Thyroid gland (tissue), 4 donors: Measurements from ENCODE around the gene BTBD8.
"Not testable (repeated sequence)": the region's sequence is repeated elsewhere in the genome, so short reads cannot be mapped to it uniquely, and the experiment has no call there.

ENCODE experiments used
- POLR2A ChIP-seq, 2 donors: fragments of 450-650 bp; IDR thresholded peaks; one replicate each; pipeline ENCODE4 v1.6.1; 2017; ENCODE audit warnings: antibody characterized with exemption in 2 of 2, mild to moderate bottlenecking in 2 of 2, moderate library complexity in 1 of 2
- TF ChIP-seq, protein P1 (sequence below), 6 experiments: fragments of 200-600 bp in 3 of 6; fragments of 450-650 bp in 3 of 6; sonication (generic) in 3 of 6; IDR thresholded peaks; one replicate each; pipeline ENCODE4 v1.5.1; 2016 to 2019; ENCODE audit warnings: antibody characterized with exemption in 6 of 6, mild to moderate bottlenecking in 2 of 6, inconsistent platforms in 1 of 6, moderate library complexity in 1 of 6

DNA sequence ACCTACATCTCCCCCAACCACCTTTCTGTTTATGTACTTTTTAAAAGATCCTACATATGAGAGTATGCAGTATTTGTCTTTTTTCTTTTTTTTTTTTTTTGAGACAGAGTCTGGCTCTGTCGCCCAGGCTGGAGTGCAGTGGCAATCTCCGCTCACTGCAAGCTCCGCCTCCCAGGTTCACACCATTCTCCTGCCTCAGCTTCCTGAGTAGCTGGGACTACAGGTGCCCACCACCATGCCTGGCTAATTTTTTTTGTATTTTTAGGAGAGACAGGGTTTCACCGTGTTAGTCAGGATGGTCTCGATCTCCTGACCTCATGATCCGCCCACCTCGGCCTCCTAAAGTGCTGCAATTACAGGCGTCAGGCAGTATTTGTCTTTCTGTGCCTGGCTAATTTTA is 2.1 kb upstream of the BTBD8 start:
- TF ChIP-seq, protein P1, sequence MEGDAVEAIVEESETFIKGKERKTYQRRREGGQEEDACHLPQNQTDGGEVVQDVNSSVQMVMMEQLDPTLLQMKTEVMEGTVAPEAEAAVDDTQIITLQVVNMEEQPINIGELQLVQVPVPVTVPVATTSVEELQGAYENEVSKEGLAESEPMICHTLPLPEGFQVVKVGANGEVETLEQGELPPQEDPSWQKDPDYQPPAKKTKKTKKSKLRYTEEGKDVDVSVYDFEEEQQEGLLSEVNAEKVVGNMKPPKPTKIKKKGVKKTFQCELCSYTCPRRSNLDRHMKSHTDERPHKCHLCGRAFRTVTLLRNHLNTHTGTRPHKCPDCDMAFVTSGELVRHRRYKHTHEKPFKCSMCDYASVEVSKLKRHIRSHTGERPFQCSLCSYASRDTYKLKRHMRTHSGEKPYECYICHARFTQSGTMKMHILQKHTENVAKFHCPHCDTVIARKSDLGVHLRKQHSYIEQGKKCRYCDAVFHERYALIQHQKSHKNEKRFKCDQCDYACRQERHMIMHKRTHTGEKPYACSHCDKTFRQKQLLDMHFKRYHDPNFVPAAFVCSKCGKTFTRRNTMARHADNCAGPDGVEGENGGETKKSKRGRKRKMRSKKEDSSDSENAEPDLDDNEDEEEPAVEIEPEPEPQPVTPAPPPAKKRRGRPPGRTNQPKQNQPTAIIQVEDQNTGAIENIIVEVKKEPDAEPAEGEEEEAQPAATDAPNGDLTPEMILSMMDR (IDR thresholded peaks at IDR 0.05), result not testable (repeated sequence)
- not testable (repeated sequence) for TF ChIP-seq POLR2A (IDR thresholded peaks at IDR 0.05)
